Measurements from ENCODE around the gene STK32C. TPM values are rescaled to one million over a fixed set of nuclear protein-coding genes. Genes with fewer than 3 reads are reported as not detected.

Gene STK32C
- total RNA-seq, 1 donor, result 6.7 TPM

GRCh38 chr10:132232023-132232951 lies 75.5 kb downstream of the STK32C start:
- TF ChIP-seq CTCF (IDR thresholded peaks at IDR 0.05; ENCODE audit: insufficient read depth, low read length), result no peak
- no peak for DNase-seq (ENCODE audit: low read depth)
- H3K4me3 ChIP-seq (ENCODE audit: low read depth, low read length), result no peak overlapping the region

- TF ChIP-seq CTCF (IDR thresholded peaks at IDR 0.05; ENCODE audit: insufficient read depth, low read length), result no peak
- no peak for DNase-seq (ENCODE audit: low read depth)
- no peak overlapping the region for H3K4me3 ChIP-seq (ENCODE audit: low read depth, low read length)
These were observed 76.1 kb downstream of the STK32C start for GRCh38 chr10:132231656-132232022.

GRCh38 chr10:132230557-132231210 lies 77.1 kb downstream of the STK32C start:
- no peak for DNase-seq (ENCODE audit: low read depth)
- no peak overlapping the region for H3K4me3 ChIP-seq (ENCODE audit: low read depth, low read length)
- TF ChIP-seq CTCF (IDR thresholded peaks at IDR 0.05; ENCODE audit: insufficient read depth, low read length), result no peak

- no peak overlapping the region for H3K4me3 ChIP-seq (ENCODE audit: low read depth, low read length)
- no peak for TF ChIP-seq CTCF (IDR thresholded peaks at IDR 0.05; ENCODE audit: insufficient read depth, low read length)
- no peak for DNase-seq (ENCODE audit: low read depth)
These were observed 77.8 kb downstream of the STK32C start for GRCh38 chr10:132229834-132230556.

- no peak for TF ChIP-seq CTCF (IDR thresholded peaks at IDR 0.05; ENCODE audit: insufficient read depth, low read length)
- no peak for DNase-seq (ENCODE audit: low read depth)
- no peak overlapping the region for H3K4me3 ChIP-seq (ENCODE audit: low read depth, low read length)
These were observed 78.7 kb downstream of the STK32C start for GRCh38 chr10:132229096-132229495.

- no peak for DNase-seq (ENCODE audit: low read depth)
- no peak overlapping the region for H3K4me3 ChIP-seq (ENCODE audit: low read depth, low read length)
- TF ChIP-seq CTCF (IDR thresholded peaks at IDR 0.05; ENCODE audit: insufficient read depth, low read length), result no peak
These were observed 79.1 kb downstream of the STK32C start for GRCh38 chr10:132228616-132229015.
